Smooth muscle cell (in vitro differentiated cells): ENCODE data around the gene RAB20. TPM values are rescaled to one million over a fixed set of nuclear protein-coding genes. Genes with fewer than 3 reads are reported as not detected.

Experiments
- DNase-seq: peaks from one replicate; lab custom pipeline; 2025; ENCODE audit not compliant: unreplicated experiment; lab: John Stamatoyannopoulos, UW
- H2AFZ ChIP-seq: fragments of 200-600 bp; sonication (generic); 2 replicates; pipeline ENCODE4 v1.6.0; 2016; ENCODE audit warnings: antibody characterized with exemption, low read depth, mild to moderate bottlenecking
- H3F3A ChIP-seq: fragments of 200-600 bp; sonication (generic); 2 replicates; pipeline ENCODE4 v1.6.0; 2017; ENCODE audit warnings: antibody characterized with exemption, low read depth
- H3K27ac ChIP-seq: fragments of 200-600 bp; sonication (generic); 2 replicates; pipeline ENCODE4 v1.5.1; 2016; ENCODE audit warnings: low read depth, mild to moderate bottlenecking
- H3K27me3 ChIP-seq: fragments of 200-600 bp; sonication (generic); 2 replicates; pipeline ENCODE4 v1.6.1; 2016; ENCODE audit warnings: low read depth, mild to moderate bottlenecking
- H3K36me3 ChIP-seq: fragments of 200-600 bp; sonication (generic); 2 replicates; pipeline ENCODE4 v1.5.1; 2016; ENCODE audit warnings: low read depth
- H3K4me1 ChIP-seq: fragments of 200-600 bp; sonication (generic); 2 replicates; pipeline ENCODE4 v1.5.1; 2016; ENCODE audit warnings: low read depth
- H3K4me2 ChIP-seq: fragments of 200-600 bp; sonication (generic); 2 replicates; pipeline ENCODE4 v1.6.0; 2016; ENCODE audit warnings: mild to moderate bottlenecking
- H3K4me3 ChIP-seq: fragments of 200-600 bp; sonication (generic); 2 replicates; pipeline ENCODE4 v1.5.1; 2016; ENCODE audit warnings: mild to moderate bottlenecking
- H3K79me2 ChIP-seq: fragments of 200-600 bp; sonication (generic); 2 replicates; pipeline ENCODE4 v1.6.0; 2016; ENCODE audit warnings: low read depth, mild to moderate bottlenecking
- H3K9ac ChIP-seq: fragments of 200-600 bp; sonication (generic); 2 replicates; pipeline ENCODE4 v1.6.0; 2016; ENCODE audit warnings: low read depth
- H3K9me3 ChIP-seq: fragments of 200-600 bp; sonication (generic); replicated peaks from 2 replicates; pipeline ENCODE4 v1.5.1; 2016; ENCODE audit warnings: low read depth
- H4K20me1 ChIP-seq: fragments of 200-600 bp; sonication (generic); 2 replicates; pipeline ENCODE4 v1.6.0; 2016; ENCODE audit warnings: low read depth
- CTCF ChIP-seq: fragments of 200-600 bp; sonication (generic); IDR thresholded peaks from 2 replicates; pipeline ENCODE4 v1.5.1; 2017; ENCODE audit warnings: borderline replicate concordance, mild to moderate bottlenecking, antibody characterized with exemption; ENCODE audit not compliant: insufficient read depth, poor library complexity, severe bottlenecking
- WGBS: methylation state at CpG from one replicate; pipeline ENCODE4 v1.1.7; 2016; ENCODE audit warnings: low lambda C conversion rate; 5-methylcytosine and 5-hydroxymethylcytosine counted together
- polyA plus RNA-seq: library from polyadenylated mRNA; unstranded; fragments of >200 nt; fragmentation: Nextera tagmentation; extraction: Ambion mirVana; gene quantifications from 2 replicates; pipeline ENCODE4 v1.2.1, GENCODE V29; 2016
- total RNA-seq: library from RNA; depleted of rRNA; stranded (reverse); fragments of >200 nt; gene quantifications from 2 replicates; pipeline ENCODE4 v1.2.3, GENCODE V29; 2014

Gene RAB20
- total and polyA plus RNA-seq, 2 experiments from 2014 or later: 12.9 to 18.0 TPM

GRCh38 chr13:110568612-110569011 is 7.1 kb upstream of the RAB20 start:
- Histone ChIP-seq H3K4me3 (no peak overlapping the region), H3K36me3 (no peaks in the 10 kb centered on the region), H3K27me3 (no peaks in the 10 kb centered on the region), H3K4me1 (no peaks in the 10 kb centered on the region), H3K79me2 (peaks cover 4% of the 10 kb centered on the region), H3K9me3 (no peaks in the 10 kb centered on the region), H3K4me2 (no peak overlapping the region), H3F3A (no peaks in the 10 kb centered on the region), H3K9ac (no peak overlapping the region), H3K27ac (no peak overlapping the region), H2AFZ (no peak overlapping the region), H4K20me1 (no peaks in the 10 kb centered on the region)
- 93% methylated on average over 3 of the region's 3 CpGs for WGBS
- no peak for TF ChIP-seq CTCF
- DNase-seq: no peak

GRCh38 chr13:110566171-110566570 is 4.6 kb upstream of the RAB20 start:
- Histone ChIP-seq H4K20me1 (no peaks in the 10 kb centered on the region), H3K9me3 (no peaks in the 10 kb centered on the region), H3K79me2 (peaks cover 11% of the 10 kb centered on the region), H3K4me3 (no peak overlapping the region), H2AFZ (no peak overlapping the region), H3K4me2 (no peak overlapping the region), H3F3A (peaks cover 4% of the 10 kb centered on the region), H3K4me1 (no peaks in the 10 kb centered on the region), H3K27ac (no peak overlapping the region), H3K27me3 (no peaks in the 10 kb centered on the region), H3K36me3 (no peaks in the 10 kb centered on the region), H3K9ac (no peak overlapping the region)
- whole genome bisulfite sequencing: 88% methylated on average over 9 of the region's 9 CpGs
- no peak for TF ChIP-seq CTCF
- DNase-seq: no peak

- peaks cover 7% of the 10 kb centered on the region for H3K4me1 ChIP-seq
- WGBS: 62% methylated on average over 2 of the region's 2 CpGs
- H3K9me3 ChIP-seq: no peaks in the 10 kb centered on the region
Observed at GRCh38 chr13:110565296-110565695, 3.8 kb upstream of the RAB20 start.

More at GRCh38 chr13:110565296-110565695, 3.8 kb upstream of the RAB20 start:
- no peak overlapping the region for H3K9ac ChIP-seq
- no peak overlapping the region for H2AFZ ChIP-seq
- no peak overlapping the region for H3K4me2 ChIP-seq
- no peaks in the 10 kb centered on the region for H3K36me3 ChIP-seq
- H3F3A ChIP-seq: peaks cover 8% of the 10 kb centered on the region
- H3K79me2 ChIP-seq: peaks cover 12% of the 10 kb centered on the region
- TF ChIP-seq CTCF: no peak
- no peak overlapping the region for H3K4me3 ChIP-seq
- no peaks in the 10 kb centered on the region for H3K27me3 ChIP-seq
- H3K27ac ChIP-seq: no peak overlapping the region
- H4K20me1 ChIP-seq: peaks cover 2% of the 10 kb centered on the region
- DNase-seq: no peak
